AG10803 (cell line): Measurements from ENCODE around the gene SMIM24.
"Not testable (repeated sequence)": the region's sequence is repeated elsewhere in the genome, so short reads cannot be mapped to it uniquely, and the experiment has no call there.

ENCODE experiments used
- DNase-seq: peaks from one replicate; pipeline ENCODE4 v3.0.0; 2010; ENCODE audit warnings: low read depth
- H3K4me3 ChIP-seq: 2 replicates; pipeline ENCODE4 v1.5.1; 2011; ENCODE audit warnings: mild to moderate bottlenecking, low read length, control low read depth
- CTCF ChIP-seq: conservative IDR thresholded peaks from 2 replicates; pipeline ENCODE4 v1.5.1; 2011; ENCODE audit warnings: mild to moderate bottlenecking, low read length, control low read depth, inconsistent platforms

SMIM24 gene

GRCh38 chr19:3431760-3432397 lies 48.4 kb downstream of the SMIM24 start:
- no peak for TF ChIP-seq CTCF
- H3K4me3 ChIP-seq: no peak overlapping the region
- DNase-seq: no peak

- DNase-seq: not testable (repeated sequence)
Measured at GRCh38 chr19:3430366-3430680, 50.0 kb downstream of the SMIM24 start.

GRCh38 chr19:3426433-3426832 lies 53.9 kb downstream of the SMIM24 start:
- DNase-seq: no peak
- TF ChIP-seq CTCF: no peak
- no peak overlapping the region for H3K4me3 ChIP-seq

More at GRCh38 chr19:3430366-3430680, 50.0 kb downstream of the SMIM24 start:
- not testable (repeated sequence) for H3K4me3 ChIP-seq
